ENCODE results near the gene KCNG2.
A peak's percentile ranks its signal among the peaks of the same experiment; 100 is the strongest.

The KCNG2 gene

GRCh38 chr18:79901665-79902064 lies 103.9 kb downstream of the KCNG2 start:
- H3K9me3 ChIP-seq (ENCODE audit: control insufficient read depth, insufficient read depth, low read depth, low read length), result peaks cover 40% of the 10 kb centered on the region
- no peak overlapping the region for H3K4me3 ChIP-seq (ENCODE audit: low read depth, low read length)
- H3K36me3 ChIP-seq (ENCODE audit: control insufficient read depth, insufficient read depth, low read length), result peaks cover 3% of the 10 kb centered on the region; the same call in 1 of the 2 replicates
- no peaks in the 10 kb centered on the region; the same call in 1 of the 2 replicates for H3K4me1 ChIP-seq (ENCODE audit: control insufficient read depth, insufficient read depth, low read length)
- H3K27me3 ChIP-seq (ENCODE audit: control insufficient read depth, insufficient read depth, low read length), result no peaks in the 10 kb centered on the region
- no peak overlapping the region for H3K27ac ChIP-seq (ENCODE audit: low read depth, low read length)
- H3K9ac ChIP-seq (ENCODE audit: low read length), result no peak overlapping the region

DNA sequence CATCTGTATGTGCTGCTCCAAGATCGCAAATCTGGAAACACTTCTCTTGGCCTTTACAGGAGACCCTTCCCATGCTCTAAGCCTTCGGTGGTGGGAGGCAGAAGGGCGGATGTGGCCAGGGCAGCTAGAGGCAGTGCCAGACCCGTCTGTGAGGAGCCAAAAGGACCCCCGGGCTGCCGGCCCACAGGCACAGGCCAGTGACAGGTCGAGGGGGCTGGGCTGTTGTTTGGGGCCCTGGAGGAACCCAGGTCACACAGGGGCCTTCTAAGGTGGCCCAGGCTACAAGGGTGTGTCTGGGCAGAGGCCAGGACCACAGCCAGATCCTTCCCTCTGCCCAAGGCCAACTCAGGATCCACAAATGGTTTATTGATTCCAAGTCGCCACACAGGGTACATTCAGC lies 104.3 kb downstream of the KCNG2 start:
- H3K36me3 ChIP-seq (ENCODE audit: control insufficient read depth, insufficient read depth, low read length), result peaks cover 3% of the 10 kb centered on the region; the same call in 1 of the 2 replicates
- H3K27ac ChIP-seq (ENCODE audit: low read depth, low read length), result no peak overlapping the region
- H3K4me3 ChIP-seq (ENCODE audit: low read depth, low read length), result no peak overlapping the region
- H3K27me3 ChIP-seq (ENCODE audit: control insufficient read depth, insufficient read depth, low read length), result no peaks in the 10 kb centered on the region
- peaks cover 36% of the 10 kb centered on the region for H3K9me3 ChIP-seq (ENCODE audit: control insufficient read depth, insufficient read depth, low read depth, low read length)
- H3K4me1 ChIP-seq (ENCODE audit: control insufficient read depth, insufficient read depth, low read length), result no peaks in the 10 kb centered on the region; the same call in 1 of the 2 replicates
- H3K9ac ChIP-seq (ENCODE audit: low read length), result no peak overlapping the region

DNA sequence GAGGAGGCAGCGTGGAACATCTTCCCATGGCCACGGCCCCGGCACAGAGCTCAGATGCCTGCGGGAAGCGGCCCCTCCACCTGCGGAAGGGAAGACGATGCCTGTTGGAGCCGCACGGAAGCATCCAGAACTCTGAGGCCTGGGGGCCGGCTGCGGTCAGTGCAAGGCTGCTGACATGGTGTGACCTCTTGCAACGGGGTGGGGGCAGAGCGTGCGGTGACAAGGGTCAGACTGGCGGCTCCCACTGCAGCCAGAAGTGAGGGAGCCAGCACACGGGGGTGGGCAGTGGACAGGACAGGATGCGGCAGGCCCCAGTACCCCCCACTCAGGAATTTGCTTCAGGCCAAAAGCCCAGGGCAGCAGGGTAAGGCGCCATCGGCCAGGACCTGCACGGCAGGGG lies 104.9 kb downstream of the KCNG2 start:
- no peak overlapping the region for H3K4me3 ChIP-seq (ENCODE audit: low read depth, low read length)
- no peaks in the 10 kb centered on the region for H3K27me3 ChIP-seq (ENCODE audit: control insufficient read depth, insufficient read depth, low read length)
- H3K27ac ChIP-seq (ENCODE audit: low read depth, low read length), result no peak overlapping the region
- peaks cover 3% of the 10 kb centered on the region; the same call in 1 of the 2 replicates for H3K36me3 ChIP-seq (ENCODE audit: control insufficient read depth, insufficient read depth, low read length)
- H3K9me3 ChIP-seq (ENCODE audit: control insufficient read depth, insufficient read depth, low read depth, low read length), result peaks cover 32% of the 10 kb centered on the region
- no peaks in the 10 kb centered on the region; the same call in 1 of the 2 replicates for H3K4me1 ChIP-seq (ENCODE audit: control insufficient read depth, insufficient read depth, low read length)
- H3K9ac ChIP-seq (ENCODE audit: low read length), result no peak overlapping the region

GRCh38 chr18:79903071-79903635 lies 105.4 kb downstream of the KCNG2 start:
- Histone ChIP-seq H3K27me3 (ENCODE audit: control insufficient read depth, insufficient read depth, low read length) (no peaks in the 10 kb centered on the region), H3K9me3 (ENCODE audit: control insufficient read depth, insufficient read depth, low read depth, low read length) (peaks cover 27% of the 10 kb centered on the region), H3K4me1 (ENCODE audit: control insufficient read depth, insufficient read depth, low read length) (no peaks in the 10 kb centered on the region; the same call in 1 of the 2 replicates), H3K4me3 (ENCODE audit: low read depth, low read length) (no peak overlapping the region), H3K27ac (ENCODE audit: low read depth, low read length) (no peak overlapping the region), H3K36me3 (ENCODE audit: control insufficient read depth, insufficient read depth, low read length) (peaks cover 3% of the 10 kb centered on the region; the same call in 1 of the 2 replicates), H3K9ac (ENCODE audit: low read length) (no peak overlapping the region)

DNA sequence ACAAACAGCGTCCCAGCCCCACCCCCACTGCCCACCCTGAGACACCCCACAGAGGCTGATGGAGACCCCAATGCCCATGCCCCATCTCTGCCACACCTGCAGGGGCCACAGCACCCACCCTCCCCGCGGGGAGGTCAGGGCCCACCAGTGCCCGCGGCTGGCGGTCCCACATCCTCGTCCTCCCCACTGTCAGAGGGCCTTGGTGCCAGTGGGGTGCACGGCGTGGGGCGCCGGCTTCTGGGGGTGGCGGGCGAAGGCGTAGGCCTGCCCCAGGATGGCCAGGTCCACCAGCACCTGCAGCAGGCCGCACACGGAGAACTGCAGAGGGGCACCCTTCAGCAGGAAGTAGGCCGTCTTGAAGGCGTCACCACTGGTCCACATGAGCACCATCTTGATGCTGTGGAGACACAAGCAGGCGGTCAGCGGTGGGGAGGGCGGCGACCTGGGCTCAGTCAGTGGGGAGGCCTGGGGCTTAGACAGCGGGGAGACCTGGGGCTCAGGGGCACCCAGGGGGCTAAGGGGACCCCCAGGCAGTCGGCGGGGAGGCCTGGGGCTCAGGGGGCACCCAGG lies 106.1 kb downstream of the KCNG2 start:
- H3K9ac ChIP-seq (ENCODE audit: low read length), result no peak overlapping the region
- peaks cover 3% of the 10 kb centered on the region; the same call in 1 of the 2 replicates for H3K36me3 ChIP-seq (ENCODE audit: control insufficient read depth, insufficient read depth, low read length)
- no peaks in the 10 kb centered on the region for H3K27me3 ChIP-seq (ENCODE audit: control insufficient read depth, insufficient read depth, low read length)
- no peaks in the 10 kb centered on the region; the same call in 1 of the 2 replicates for H3K4me1 ChIP-seq (ENCODE audit: control insufficient read depth, insufficient read depth, low read length)
- H3K9me3 ChIP-seq (ENCODE audit: control insufficient read depth, insufficient read depth, low read depth, low read length), result peaks cover 20% of the 10 kb centered on the region
- no peak overlapping the region for H3K4me3 ChIP-seq (ENCODE audit: low read depth, low read length)
- no peak overlapping the region for H3K27ac ChIP-seq (ENCODE audit: low read depth, low read length)

- Histone ChIP-seq H3K4me3 (ENCODE audit: low read depth, low read length) (no peak overlapping the region), H3K4me1 (ENCODE audit: control insufficient read depth, insufficient read depth, low read length) (no peaks in the 10 kb centered on the region; the same call in 1 of the 2 replicates), H3K9me3 (ENCODE audit: control insufficient read depth, insufficient read depth, low read depth, low read length) (peaks cover 14% of the 10 kb centered on the region), H3K27me3 (ENCODE audit: control insufficient read depth, insufficient read depth, low read length) (no peaks in the 10 kb centered on the region), H3K36me3 (ENCODE audit: control insufficient read depth, insufficient read depth, low read length) (peaks cover 3% of the 10 kb centered on the region; the same call in 1 of the 2 replicates), H3K27ac (ENCODE audit: low read depth, low read length) (no peak overlapping the region), H3K9ac (ENCODE audit: low read length) (no peak overlapping the region)
Measured at GRCh38 chr18:79904357-79905147, 106.8 kb downstream of the KCNG2 start.

DNA sequence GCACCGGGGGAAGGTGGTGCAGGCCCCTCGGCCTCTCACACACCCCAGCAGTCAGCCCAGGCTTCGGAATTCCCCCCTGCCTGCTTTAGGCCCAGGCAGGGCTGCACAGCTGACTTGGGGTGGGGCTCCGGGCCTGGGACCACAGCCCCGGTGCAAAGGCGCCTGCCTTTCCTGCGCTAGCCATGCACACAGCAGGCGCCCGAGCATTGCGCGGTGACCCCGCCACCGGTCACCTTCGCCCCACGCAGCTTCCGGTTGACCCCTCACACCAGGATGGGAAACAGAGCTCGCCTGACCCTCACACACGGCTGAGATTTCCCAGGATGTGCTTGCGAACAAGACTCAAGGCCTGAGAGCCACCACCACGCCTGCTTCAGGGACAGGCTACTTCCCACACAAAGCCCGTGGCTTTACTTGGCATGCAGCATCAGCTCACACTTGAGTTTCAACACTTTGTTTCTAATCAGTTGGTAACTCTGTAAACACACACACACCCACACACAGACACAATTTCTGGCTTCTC lies 107.7 kb downstream of the KCNG2 start:
- H3K4me1 ChIP-seq (ENCODE audit: control insufficient read depth, insufficient read depth, low read length), result no peaks in the 10 kb centered on the region; the same call in 1 of the 2 replicates
- no peaks in the 10 kb centered on the region for H3K27me3 ChIP-seq (ENCODE audit: control insufficient read depth, insufficient read depth, low read length)
- no peak overlapping the region for H3K4me3 ChIP-seq (ENCODE audit: low read depth, low read length)
- no peak overlapping the region for H3K9ac ChIP-seq (ENCODE audit: low read length)
- H3K9me3 ChIP-seq (ENCODE audit: control insufficient read depth, insufficient read depth, low read depth, low read length), result peaks cover 5% of the 10 kb centered on the region
- no peak overlapping the region for H3K27ac ChIP-seq (ENCODE audit: low read depth, low read length)
- H3K36me3 ChIP-seq (ENCODE audit: control insufficient read depth, insufficient read depth, low read length), result peaks cover 3% of the 10 kb centered on the region; the same call in 1 of the 2 replicates

- H3K27ac ChIP-seq (ENCODE audit: low read depth, low read length), result no peak overlapping the region
- H3K9ac ChIP-seq (ENCODE audit: low read length), result no peak overlapping the region
- H3K9me3 ChIP-seq (ENCODE audit: control insufficient read depth, insufficient read depth, low read depth, low read length), result no peaks in the 10 kb centered on the region
- H3K4me3 ChIP-seq (ENCODE audit: low read depth, low read length), result no peak overlapping the region
- no peaks in the 10 kb centered on the region; the same call in 1 of the 2 replicates for H3K4me1 ChIP-seq (ENCODE audit: control insufficient read depth, insufficient read depth, low read length)
- no peaks in the 10 kb centered on the region for H3K27me3 ChIP-seq (ENCODE audit: control insufficient read depth, insufficient read depth, low read length)
- peaks cover 3% of the 10 kb centered on the region; the same call in 1 of the 2 replicates for H3K36me3 ChIP-seq (ENCODE audit: control insufficient read depth, insufficient read depth, low read length)
Measured at GRCh38 chr18:79905993-79906392, 108.3 kb downstream of the KCNG2 start.

GRCh38 chr18:79906706-79907105 lies 109.0 kb downstream of the KCNG2 start:
- no peak overlapping the region for H3K27ac ChIP-seq (ENCODE audit: low read depth, low read length)
- no peaks in the 10 kb centered on the region for H3K9me3 ChIP-seq (ENCODE audit: control insufficient read depth, insufficient read depth, low read depth, low read length)
- peaks cover 3% of the 10 kb centered on the region; the same call in 1 of the 2 replicates for H3K36me3 ChIP-seq (ENCODE audit: control insufficient read depth, insufficient read depth, low read length)
- H3K27me3 ChIP-seq (ENCODE audit: control insufficient read depth, insufficient read depth, low read length), result no peaks in the 10 kb centered on the region
- H3K4me1 ChIP-seq (ENCODE audit: control insufficient read depth, insufficient read depth, low read length), result no peaks in the 10 kb centered on the region; the same call in 1 of the 2 replicates
- no peak overlapping the region for H3K4me3 ChIP-seq (ENCODE audit: low read depth, low read length)
- H3K9ac ChIP-seq (ENCODE audit: low read length), result no peak overlapping the region

DNA sequence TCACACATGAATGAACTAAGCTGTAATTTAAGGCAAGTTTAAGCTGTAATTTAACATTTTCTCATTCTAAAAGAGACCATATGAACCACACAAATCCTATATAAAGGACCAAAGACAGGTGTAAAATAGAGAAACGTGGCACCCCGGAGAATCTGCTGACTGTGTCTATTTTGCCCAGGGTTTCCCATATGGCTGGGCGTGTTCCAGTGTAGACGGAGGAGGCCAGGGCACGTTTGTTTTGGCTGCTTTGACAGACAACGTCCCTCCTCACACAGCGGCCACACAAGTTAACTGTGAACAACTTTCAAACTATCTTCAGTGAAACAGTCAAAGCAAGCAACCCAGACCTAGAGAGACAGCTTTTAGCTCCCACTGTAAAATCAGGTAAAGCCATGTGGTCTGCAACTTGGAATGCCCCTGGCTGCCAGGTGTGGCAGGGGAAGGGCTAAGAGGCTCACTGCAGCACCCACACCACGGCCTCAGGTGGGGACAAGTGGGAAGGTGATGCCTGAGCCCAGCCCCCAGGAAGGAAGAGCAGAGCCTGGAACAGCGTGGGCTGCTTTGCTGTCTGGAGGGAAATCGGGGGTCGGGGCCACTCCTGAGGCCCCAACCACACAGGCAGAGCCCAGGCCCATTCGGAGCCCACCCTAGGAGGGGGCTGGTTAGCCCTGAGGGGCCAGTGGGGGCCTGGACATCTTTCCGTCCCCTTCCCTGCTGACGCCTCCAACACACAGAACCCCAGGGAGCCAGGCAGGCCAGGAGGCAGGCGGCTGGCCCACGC lies 113.0 kb downstream of the KCNG2 start:
- Histone ChIP-seq H3K27me3 (ENCODE audit: control insufficient read depth, insufficient read depth, low read length) (peaks cover 3% of the 10 kb centered on the region; the same call in 1 of the 2 replicates), H3K9me3 (ENCODE audit: control insufficient read depth, insufficient read depth, low read depth, low read length) (no peaks in the 10 kb centered on the region), H3K27ac (ENCODE audit: low read depth, low read length) (no peak overlapping the region), H3K36me3 (ENCODE audit: control insufficient read depth, insufficient read depth, low read length) (no peaks in the 10 kb centered on the region), H3K4me3 (ENCODE audit: low read depth, low read length) (peak overlapping the region; percentile 49; the same call in 1 of the 2 replicates), H3K4me1 (ENCODE audit: control insufficient read depth, insufficient read depth, low read length) (peaks cover 9% of the 10 kb centered on the region), H3K9ac (ENCODE audit: low read length) (no peak overlapping the region)
